DOHH2 (cell line): ENCODE measurements around the gene RALGAPA2.

Experiments
- H3F3A ChIP-seq: fragments of 200-600 bp; sonication (generic), shearing (Covaris generic); 2 replicates; pipeline ENCODE4 v1.6.0; 2016; ENCODE audit warnings: antibody characterized with exemption, mild to moderate bottlenecking; ENCODE audit not compliant: control insufficient read depth, insufficient read depth
- H3K27ac ChIP-seq: fragments of 200-600 bp; sonication (generic); 2 replicates; pipeline ENCODE4 v1.5.1; 2014; ENCODE audit warnings: low read depth, mild to moderate bottlenecking, low read length, moderate library complexity
- H3K27me3 ChIP-seq: fragments of 200-600 bp; sonication (generic); 2 replicates; pipeline ENCODE4 v1.6.1; 2014; ENCODE audit warnings: mild to moderate bottlenecking, low read length, mixed read lengths; ENCODE audit not compliant: control insufficient read depth
- H3K36me3 ChIP-seq: fragments of 200-600 bp; sonication (generic); 2 replicates; pipeline ENCODE4 v1.6.1; 2014; ENCODE audit warnings: mild to moderate bottlenecking, low read length, moderate library complexity, mixed read lengths; ENCODE audit not compliant: control insufficient read depth
- H3K4me1 ChIP-seq: fragments of 200-600 bp; sonication (generic); 2 replicates; pipeline ENCODE4 v1.6.1; 2014; ENCODE audit warnings: mild to moderate bottlenecking, low read length, mixed read lengths; ENCODE audit not compliant: control insufficient read depth
- H3K4me2 ChIP-seq: fragments of 200-600 bp; sonication (generic); 2 replicates; pipeline ENCODE4 v1.6.0; 2014; ENCODE audit warnings: mild to moderate bottlenecking, low read length, moderate library complexity
- H3K4me3 ChIP-seq: fragments of 200-600 bp; sonication (generic); 2 replicates; pipeline ENCODE4 v1.5.1; 2014; ENCODE audit warnings: mild to moderate bottlenecking, low read length, mixed read lengths
- H3K79me2 ChIP-seq: fragments of 200-600 bp; sonication (generic); 2 replicates; pipeline ENCODE4 v1.6.1; 2014; ENCODE audit warnings: mild to moderate bottlenecking, low read length, mixed read lengths; ENCODE audit not compliant: control insufficient read depth
- H3K9me2 ChIP-seq: fragments of 200-600 bp; sonication (generic); replicated peaks from 2 replicates; pipeline ENCODE4 v1.6.1; 2014; ENCODE audit warnings: mild to moderate bottlenecking, low read length, mixed read lengths; ENCODE audit not compliant: control insufficient read depth
- H3K9me3 ChIP-seq: fragments of 200-600 bp; sonication (generic); 2 replicates; pipeline ENCODE4 v1.6.1; 2014; ENCODE audit warnings: antibody characterized with exemption, low read length, mixed read lengths; ENCODE audit not compliant: control insufficient read depth, insufficient read depth
- H4K20me1 ChIP-seq: fragments of 200-600 bp; sonication (generic); 2 replicates; pipeline ENCODE4 v1.6.0; 2014; ENCODE audit warnings: low read depth, mild to moderate bottlenecking, antibody characterized with exemption, low read length, moderate library complexity; ENCODE audit not compliant: control insufficient read depth, insufficient read depth
- CTCF ChIP-seq: fragments of 200-600 bp; sonication (generic); IDR thresholded peaks from one replicate; pipeline ENCODE4 v1.5.1; 2014; ENCODE audit warnings: antibody characterized with exemption, mild to moderate bottlenecking, low read depth, low read length; ENCODE audit not compliant: poor library complexity, severe bottlenecking
- EZH2phosphoT487 ChIP-seq: fragments of 200-600 bp; sonication (generic); IDR thresholded peaks from 2 replicates; pipeline ENCODE4 v1.6.1; 2017; ENCODE audit warnings: borderline replicate concordance, mild to moderate bottlenecking, antibody characterized with exemption, low read length, moderate library complexity, mixed read lengths

The RALGAPA2 gene

GRCh38 chr20:20435453-20435852 lies 277.0 kb downstream of the RALGAPA2 start:
- H3K79me2 ChIP-seq: no peaks in the 10 kb centered on the region
- H3K27me3 ChIP-seq: no peaks in the 10 kb centered on the region
- H3K4me3 ChIP-seq: no peak overlapping the region
- H3K9me3 ChIP-seq: no peaks in the 10 kb centered on the region
- no peaks in the 10 kb centered on the region for H3F3A ChIP-seq
- TF ChIP-seq CTCF: peak; percentile 40
- no peak for TF ChIP-seq EZH2phosphoT487
- H3K9me2 ChIP-seq: no peaks in the 10 kb centered on the region
- H3K27ac ChIP-seq: no peak overlapping the region
- no peak overlapping the region for H3K4me2 ChIP-seq
- no peaks in the 10 kb centered on the region; the same call in 1 of the 2 replicates for H3K4me1 ChIP-seq
- no peaks in the 10 kb centered on the region for H4K20me1 ChIP-seq
- H3K36me3 ChIP-seq: no peaks in the 10 kb centered on the region

GRCh38 chr20:20432618-20433286 lies 279.7 kb downstream of the RALGAPA2 start:
- no peaks in the 10 kb centered on the region for H3K36me3 ChIP-seq

DNA sequence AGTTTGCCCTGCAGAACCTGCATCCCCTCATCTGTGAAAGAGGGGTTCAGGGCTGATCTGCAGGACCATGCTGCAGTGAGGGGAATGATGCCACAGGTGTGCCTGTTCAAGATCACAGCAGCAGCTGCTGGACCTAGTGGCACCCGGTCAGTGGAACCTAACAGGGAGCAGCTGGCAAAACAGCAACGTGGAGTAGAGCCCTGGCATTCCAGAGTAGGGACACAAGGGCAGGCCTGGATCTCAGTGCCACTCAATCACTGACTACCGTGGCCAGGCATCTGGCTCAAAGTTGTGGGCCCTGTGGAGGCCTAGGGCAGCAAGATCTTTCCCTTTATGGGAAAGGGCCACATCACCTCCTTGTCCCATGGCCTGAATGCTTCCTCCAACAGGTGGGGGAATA lies 282.4 kb downstream of the RALGAPA2 start:
- Histone ChIP-seq H3K4me2 (no peak overlapping the region), H3K36me3 (no peaks in the 10 kb centered on the region), H3K4me1 (no peaks in the 10 kb centered on the region; the same call in 1 of the 2 replicates), H4K20me1 (no peaks in the 10 kb centered on the region), H3K9me3 (no peaks in the 10 kb centered on the region), H3K79me2 (no peaks in the 10 kb centered on the region), H3K27me3 (no peaks in the 10 kb centered on the region), H3K9me2 (no peaks in the 10 kb centered on the region), H3K4me3 (no peak overlapping the region), H3F3A (no peaks in the 10 kb centered on the region), H3K27ac (no peak overlapping the region)
- TF ChIP-seq EZH2phosphoT487 (no peak), CTCF (no peak)

More at GRCh38 chr20:20432618-20433286, 279.7 kb downstream of the RALGAPA2 start:
- no peaks in the 10 kb centered on the region for H3K9me2 ChIP-seq
- H3K4me3 ChIP-seq: no peak overlapping the region
- no peaks in the 10 kb centered on the region for H3F3A ChIP-seq
- no peaks in the 10 kb centered on the region for H4K20me1 ChIP-seq
- H3K9me3 ChIP-seq: no peaks in the 10 kb centered on the region
- H3K27me3 ChIP-seq: no peaks in the 10 kb centered on the region
- H3K4me2 ChIP-seq: no peak overlapping the region
- TF ChIP-seq CTCF (no peak), EZH2phosphoT487 (no peak)
- H3K27ac ChIP-seq: no peak overlapping the region
- H3K79me2 ChIP-seq: no peaks in the 10 kb centered on the region
- H3K4me1 ChIP-seq: no peaks in the 10 kb centered on the region; the same call in 1 of the 2 replicates
